HG02970 (cell line): ENCODE measurements around the gene LRMDA.
"Not testable (repeated sequence)": the region's sequence is repeated elsewhere in the genome, so short reads cannot be mapped to it uniquely, and the experiment has no call there.

Experiments
- ATAC-seq: cut with Tn5 transposase; IDR thresholded peaks from one replicate; pipeline ENCODE4 v1.9.1; 2021; ENCODE audit warnings: mild to moderate bottlenecking, moderate library complexity, moderate number of reproducible peaks; ENCODE audit not compliant: unreplicated experiment, low FRiP score

LRMDA gene

GRCh38 chr10:75502389-75502788 lies 71.0 kb downstream of the LRMDA start:
- ATAC-seq, result no peak

DNA sequence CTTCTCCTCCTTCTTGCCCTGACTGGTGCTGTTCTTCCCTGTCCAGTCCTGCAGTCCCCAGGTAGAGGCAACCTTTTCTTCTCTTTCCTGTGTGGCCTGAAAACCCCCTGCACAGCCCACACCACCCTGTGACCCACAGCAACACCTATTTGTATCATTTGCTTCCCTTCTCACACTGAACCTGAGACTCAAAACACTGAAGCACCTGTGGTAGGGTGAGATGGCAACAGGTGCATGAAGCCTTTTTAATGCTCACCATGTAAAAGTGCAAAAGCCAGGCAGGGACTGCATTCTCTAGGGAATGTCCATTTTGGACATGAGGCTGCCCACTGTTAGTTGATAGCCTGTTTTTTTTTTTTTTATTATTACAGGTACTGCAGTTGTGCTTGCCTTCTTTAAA lies 71.4 kb downstream of the LRMDA start:
- ATAC-seq, result no peak

- ATAC-seq, result no peak
These were observed 73.9 kb downstream of the LRMDA start for GRCh38 chr10:75505293-75505692.

DNA sequence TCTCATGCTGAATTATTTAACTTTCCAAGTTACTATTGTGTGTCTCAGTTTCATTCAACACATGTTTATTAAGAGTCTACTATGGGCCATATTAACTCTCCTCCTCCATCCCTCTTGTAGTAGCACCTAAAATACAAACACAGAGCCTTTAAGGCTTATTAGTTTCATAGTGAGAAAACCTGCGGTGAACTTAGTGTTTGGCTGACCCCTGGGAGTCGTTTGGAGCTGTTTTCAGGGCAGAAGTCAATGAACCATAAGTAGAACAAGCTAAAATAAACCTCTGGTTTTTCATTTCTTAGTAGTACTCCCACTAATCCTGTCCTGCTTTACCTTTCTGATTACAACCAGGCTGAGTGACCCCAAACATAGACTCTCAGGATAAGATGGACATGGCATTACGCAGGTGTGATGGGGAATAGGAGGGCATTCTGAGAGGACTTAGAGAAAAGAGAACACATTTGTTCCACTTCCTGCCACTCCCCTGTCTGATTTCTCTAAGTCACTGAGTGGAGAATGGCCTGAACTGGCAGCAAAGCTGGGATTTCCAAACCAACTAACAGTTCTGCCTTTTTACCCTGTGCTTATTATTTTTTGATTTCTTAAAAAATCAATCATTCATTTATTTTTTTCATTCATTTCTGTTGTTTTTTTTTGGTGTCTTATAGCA lies 74.5 kb downstream of the LRMDA start:
- ATAC-seq, result no peak

DNA sequence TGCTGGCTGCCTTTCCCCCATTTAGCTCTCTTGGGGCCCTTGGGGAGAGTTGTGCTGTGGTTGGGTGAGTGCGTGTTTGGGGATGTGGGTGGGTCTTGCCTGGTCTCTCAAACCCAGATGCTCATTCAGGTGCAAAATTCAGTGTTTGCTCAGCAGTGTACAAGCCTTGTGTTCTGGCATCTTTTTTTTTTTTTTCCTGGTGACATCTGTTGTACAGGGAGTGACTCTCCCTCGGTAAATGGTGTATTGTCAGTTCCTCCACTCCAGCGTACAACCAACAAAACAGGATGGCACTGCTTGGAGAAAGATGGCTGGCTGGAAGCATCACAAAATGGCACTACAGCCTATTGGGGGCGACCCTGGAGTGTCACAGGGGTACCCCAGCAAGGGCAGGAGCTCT lies 75.5 kb downstream of the LRMDA start:
- ATAC-seq, result no peak

GRCh38 chr10:75507469-75507868 lies 76.0 kb downstream of the LRMDA start:
- ATAC-seq, result no peak

GRCh38 chr10:75508239-75508813 lies 76.9 kb downstream of the LRMDA start:
- ATAC-seq, result no peak

- no peak for ATAC-seq
These were observed 77.4 kb downstream of the LRMDA start for GRCh38 chr10:75508814-75509306.

DNA sequence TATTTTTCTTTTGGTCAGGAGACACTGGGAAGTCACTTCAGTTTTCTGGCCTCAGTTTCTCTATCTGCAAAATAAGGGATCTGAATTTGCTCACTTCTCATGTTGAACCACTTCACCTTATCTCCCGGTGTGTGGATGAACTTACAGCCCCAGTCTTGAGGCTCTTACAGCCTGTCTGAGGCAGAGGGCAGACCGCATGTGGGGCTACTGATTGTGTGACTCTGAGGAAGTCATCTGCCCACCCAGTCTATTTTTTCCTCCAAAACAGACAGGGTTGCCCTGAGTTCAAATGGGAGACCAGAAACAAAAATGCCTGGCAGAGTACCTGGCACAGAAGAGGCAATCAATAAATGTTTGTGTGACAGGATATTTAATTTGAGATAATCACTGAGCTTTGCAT lies 78.3 kb downstream of the LRMDA start:
- ATAC-seq, result no peak

GRCh38 chr10:75511011-75511410 lies 79.6 kb downstream of the LRMDA start:
- no peak for ATAC-seq

DNA sequence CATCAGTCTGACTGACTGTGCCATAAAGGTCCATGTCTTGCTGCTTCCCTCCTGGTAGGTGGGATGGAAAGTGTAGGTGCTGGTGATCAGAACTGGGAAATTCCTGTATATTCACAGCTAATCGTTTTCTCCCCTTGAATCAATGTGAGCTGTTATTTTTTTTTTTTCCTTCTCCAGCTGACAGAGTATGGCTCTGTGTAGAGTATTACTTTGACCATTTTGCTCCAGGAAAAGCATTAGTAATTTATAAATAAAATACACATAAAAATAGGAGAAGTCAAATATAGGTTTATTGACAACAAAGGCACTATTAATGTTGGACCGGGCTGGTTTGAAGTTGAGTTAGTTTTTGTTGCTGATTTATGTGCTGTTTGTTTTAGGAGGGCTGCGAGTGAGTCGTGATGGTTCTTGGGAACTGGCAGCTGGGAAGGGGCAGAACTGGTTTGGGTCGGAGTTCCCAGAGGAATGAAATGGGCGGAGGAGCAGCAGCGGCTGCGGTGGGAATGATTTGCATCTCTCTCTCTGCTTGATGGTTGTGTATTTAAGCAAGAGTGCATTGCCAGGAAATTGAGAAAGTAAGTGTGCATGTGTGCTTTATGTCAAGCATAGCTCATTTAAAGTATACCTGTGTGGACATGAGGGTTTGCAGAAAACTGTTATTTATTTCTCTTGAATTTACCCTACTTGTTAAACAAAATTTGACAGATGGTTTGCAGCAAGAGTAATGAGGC lies 80.9 kb downstream of the LRMDA start:
- no peak for ATAC-seq

- no peak for ATAC-seq
These were observed 82.0 kb downstream of the LRMDA start for GRCh38 chr10:75513292-75513885.

- no peak for ATAC-seq
These were observed 83.4 kb downstream of the LRMDA start for GRCh38 chr10:75514830-75515229.

- not testable (repeated sequence) for ATAC-seq
These were observed 84.7 kb downstream of the LRMDA start for GRCh38 chr10:75516154-75516553.

- ATAC-seq, result not testable (repeated sequence)
These were observed 87.8 kb downstream of the LRMDA start for GRCh38 chr10:75519213-75519612.

DNA sequence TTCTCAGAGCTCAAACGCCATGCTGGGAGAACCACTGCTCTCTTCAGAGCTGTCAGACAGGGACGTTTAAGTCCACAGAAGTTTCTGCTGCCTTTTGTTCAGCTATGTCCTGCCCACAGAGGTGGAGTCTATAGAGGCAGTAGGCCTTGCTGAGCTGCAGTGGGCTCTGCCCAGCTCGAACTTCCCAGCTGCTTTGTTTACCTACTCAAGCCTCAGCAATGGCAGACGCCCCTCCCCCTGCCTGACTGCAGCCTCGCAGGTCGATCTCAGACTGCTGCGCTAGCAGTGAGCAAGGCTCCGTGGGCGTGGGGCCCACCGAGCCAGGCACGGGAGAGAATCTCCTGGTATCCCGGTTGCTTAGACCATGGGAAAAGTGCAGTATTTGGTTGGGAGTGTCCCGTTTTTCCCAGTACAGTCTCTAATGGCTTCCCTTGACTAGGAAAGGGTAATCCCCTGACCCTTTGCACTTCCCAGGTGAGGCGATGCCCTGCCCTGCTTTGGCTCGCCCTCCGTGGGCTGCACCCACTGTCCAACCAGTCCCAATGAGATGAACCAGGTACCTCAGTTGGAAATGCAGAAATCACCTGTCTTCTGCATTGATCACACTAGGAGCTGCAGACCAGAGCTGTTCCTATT lies 89.9 kb downstream of the LRMDA start:
- ATAC-seq, result not testable (repeated sequence)

DNA sequence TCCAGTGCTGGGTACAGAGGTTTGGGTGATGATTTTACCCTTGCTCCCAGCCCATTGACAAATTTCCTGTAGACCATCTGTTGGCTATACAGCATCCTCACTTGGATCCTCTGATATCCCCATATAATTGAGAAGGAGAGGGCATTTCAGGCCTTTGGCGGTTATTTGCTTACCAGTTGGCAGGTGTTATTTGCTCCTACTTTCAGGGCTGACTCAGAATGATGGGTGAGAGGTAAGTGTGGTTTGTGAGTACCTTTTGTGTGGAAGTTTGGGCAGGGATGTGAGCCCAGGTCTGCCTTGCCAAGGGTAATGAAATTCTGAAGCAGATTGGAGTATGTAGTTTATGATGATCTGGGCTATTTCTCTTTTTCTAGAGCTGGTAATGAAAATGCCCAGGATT lies 93.6 kb downstream of the LRMDA start:
- no peak for ATAC-seq

GRCh38 chr10:75525646-75526045 lies 94.2 kb downstream of the LRMDA start:
- no peak for ATAC-seq

GRCh38 chr10:75527542-75527941 lies 96.1 kb downstream of the LRMDA start:
- ATAC-seq, result no peak

- ATAC-seq, result no peak
These were observed 97.0 kb downstream of the LRMDA start for GRCh38 chr10:75528392-75528791.

- no peak for ATAC-seq
These were observed 98.9 kb downstream of the LRMDA start for GRCh38 chr10:75530299-75530698.
